Mesendoderm (in vitro differentiated cells): ENCODE data around the gene OR4F15. TPM values are rescaled to one million over a fixed set of nuclear protein-coding genes. Genes with fewer than 3 reads are reported as not detected.

Experiments used
- DNase-seq: peaks from one replicate; pipeline ENCODE4 v3.0.0; 2013
- H2AK5ac ChIP-seq: 2 replicates; pipeline ENCODE4 v1.6.1; 2013; ENCODE audit warnings: low read length, inconsistent platforms
- H2BK120ac ChIP-seq: 2 replicates; pipeline ENCODE4 v1.6.1; 2013; ENCODE audit warnings: low read depth, mild to moderate bottlenecking, low read length, moderate library complexity, mixed read lengths
- H2BK15ac ChIP-seq: replicated peaks from 2 replicates; pipeline ENCODE4 v1.6.1; 2013; ENCODE audit warnings: low read depth, mild to moderate bottlenecking, moderate library complexity
- H2BK5ac ChIP-seq: 2 replicates; pipeline ENCODE4 v1.6.1; 2013; ENCODE audit warnings: low read length, inconsistent platforms
- H3K18ac ChIP-seq: 2 replicates; pipeline ENCODE4 v1.6.1; 2013; ENCODE audit warnings: mild to moderate bottlenecking, low read length, mixed read lengths
- H3K23ac ChIP-seq: one replicate; pipeline ENCODE4 v1.6.1; 2013; ENCODE audit warnings: low read length
- H3K27ac ChIP-seq: 2 replicates; pipeline ENCODE4 v1.5.1; 2013; ENCODE audit warnings: low read depth, mild to moderate bottlenecking, inconsistent platforms, low read length, moderate library complexity
- H3K27me3 ChIP-seq: 2 replicates; pipeline ENCODE4 v1.6.1; 2013; ENCODE audit warnings: low read length, control low read depth, mild to moderate bottlenecking, inconsistent platforms; ENCODE audit not compliant: insufficient read depth, poor library complexity
- H3K36me3 ChIP-seq: 2 replicates; pipeline ENCODE4 v1.6.1; 2013; ENCODE audit warnings: low read length, inconsistent platforms; ENCODE audit not compliant: control insufficient read depth, insufficient read depth
- H3K4ac ChIP-seq: one replicate; pipeline ENCODE4 v1.6.1; 2013; ENCODE audit warnings: low read depth, mild to moderate bottlenecking, low read length, moderate library complexity
- H3K4me1 ChIP-seq: 2 replicates; pipeline ENCODE4 v1.6.1; 2013; ENCODE audit warnings: low read depth, low read length, inconsistent platforms; ENCODE audit not compliant: control insufficient read depth
- H3K4me2 ChIP-seq: 2 replicates; pipeline ENCODE4 v1.6.1; 2013; ENCODE audit warnings: low read length
- H3K4me3 ChIP-seq: 2 replicates; pipeline ENCODE4 v1.5.1; 2013; ENCODE audit warnings: mild to moderate bottlenecking, low read length
- H3K56ac ChIP-seq: one replicate; pipeline ENCODE4 v1.6.1; 2013; ENCODE audit warnings: low read length
- H3K79me1 ChIP-seq: 2 replicates; pipeline ENCODE4 v1.6.1; 2013; ENCODE audit warnings: low read length, inconsistent platforms
- H3K79me2 ChIP-seq: 2 replicates; pipeline ENCODE4 v1.6.1; 2013; ENCODE audit warnings: mild to moderate bottlenecking, low read length; ENCODE audit not compliant: control insufficient read depth, insufficient read depth
- H3K9ac ChIP-seq: 2 replicates; pipeline ENCODE4 v1.6.1; 2013; ENCODE audit warnings: low read length, inconsistent platforms
- H4K5ac ChIP-seq: one replicate; pipeline ENCODE4 v1.6.1; 2013; ENCODE audit warnings: low read length
- H4K8ac ChIP-seq: one replicate; pipeline ENCODE4 v1.6.1; 2013; ENCODE audit warnings: low read depth, mild to moderate bottlenecking, control low read depth, low read length, moderate library complexity
- WGBS: extraction: QIAGEN DNeasy Blood & Tissue Kit; methylation state at CpG from one replicate; pipeline ENCODE4 v1.1.7; 2013; ENCODE audit warnings: low lambda C conversion rate, missing lambda C conversion rate; ENCODE audit not compliant: insufficient coverage; ENCODE audit errors: extremely low coverage; 5-methylcytosine and 5-hydroxymethylcytosine counted together
- small RNA-seq: library from polyadenylated mRNA; stranded (forward); fragments of <200 nt; extraction: miRNeasy Mini kit (QIAGEN cat#:217004); gene quantifications from one replicate; pipeline ENCODE3, GENCODE V24; 2013; ENCODE audit not compliant: insufficient read depth

The OR4F15 gene

GRCh38 chr15:101852356-101852755, 40.4 kb downstream of the OR4F15 start:
- no peak for DNase-seq
- Histone ChIP-seq H3K4me1 (no peaks in the 10 kb centered on the region), H2BK120ac (no peak overlapping the region), H4K5ac (no peak overlapping the region), H3K18ac (no peak overlapping the region), H2AK5ac (no peak overlapping the region), H3K4ac (no peak overlapping the region), H3K27ac (no peak overlapping the region), H3K4me2 (no peak overlapping the region), H2BK5ac (no peak overlapping the region), H4K8ac (no peak overlapping the region), H2BK15ac (no peak overlapping the region), H3K36me3 (no peaks in the 10 kb centered on the region), H3K56ac (no peak overlapping the region), H3K79me1 (no peaks in the 10 kb centered on the region), H3K23ac (no peak overlapping the region), H3K27me3 (no peaks in the 10 kb centered on the region), H3K79me2 (no peaks in the 10 kb centered on the region), H3K4me3 (no peak overlapping the region), H3K9ac (no peak overlapping the region)
- no CpG with 5 or more reads among the region's 1 CpG for WGBS

Small RNA genes within 50 kb of the gene (small RNA-seq; reads per million reads assigned to genes)
- gene RN7SL209P: not detected
